PC-3 (cell line): ENCODE measurements around the gene FBXL7. TPM values are rescaled to one million over a fixed set of nuclear protein-coding genes. Genes with fewer than 3 reads are reported as not detected.

Source experiments
- ATAC-seq: fragments of 200-7000 bp; cut with Tn5 transposase; 2 replicates; pipeline ENCODE4 v1.9.1; 2020; ENCODE audit warnings: mild to moderate bottlenecking, moderate library complexity
- BruUV-seq: library from RNA; stranded (reverse); fragments of 400-500 nt; replicated peaks from 2 replicates; lab custom pipeline; 2021; lab: Mats Ljungman, UMichigan
- CTCF ChIA-PET: fragments of 300-600 bp; sonication (Branson Sonifier 250); formaldehyde crosslinking; loops from one replicate; lab custom pipeline; 2022; ENCODE audit warnings: antibody characterized with exemption; lab: Charles Lee
- POLR2A ChIA-PET: fragments of 300-600 bp; sonication (Branson Sonifier 250); formaldehyde crosslinking; loops from one replicate; lab custom pipeline; 2022; ENCODE audit warnings: antibody characterized with exemption; ENCODE audit not compliant: unreplicated experiment; lab: Charles Lee
- DNase-seq: peaks from one replicate; pipeline ENCODE4 v3.0.0-alpha.2; 2015
- H2AFZ ChIP-seq: fragments of 300-600 bp; sonication (generic); 2 replicates; pipeline ENCODE4 v1.6.0; 2016; ENCODE audit warnings: antibody characterized with exemption, low read length
- H3F3A ChIP-seq: fragments of 300-600 bp; sonication (generic); one replicate; pipeline ENCODE4 v1.6.0; 2017; ENCODE audit warnings: antibody characterized with exemption, low read length, control low read depth, mild to moderate bottlenecking; ENCODE audit not compliant: unreplicated experiment
- H3K27ac ChIP-seq: fragments of 300-600 bp; sonication (generic); 2 replicates; pipeline ENCODE4 v1.5.1; 2016; ENCODE audit warnings: mild to moderate bottlenecking, low read length
- H3K27me3 ChIP-seq: fragments of 300-600 bp; sonication (generic); 2 replicates; pipeline ENCODE4 v1.6.1; 2016; ENCODE audit warnings: low read length, mixed read lengths
- H3K36me3 ChIP-seq: fragments of 300-600 bp; sonication (generic); 2 replicates; pipeline ENCODE4 v1.6.1; 2016; ENCODE audit warnings: low read depth, mixed run types, low read length, mixed read lengths
- H3K4me1 ChIP-seq: fragments of 300-600 bp; sonication (generic); 2 replicates; pipeline ENCODE4 v1.5.1; 2016; ENCODE audit warnings: low read length; ENCODE audit not compliant: insufficient read depth
- H3K4me2 ChIP-seq: fragments of 300-600 bp; sonication (generic); 2 replicates; pipeline ENCODE4 v1.6.0; 2016; ENCODE audit warnings: low read length
- H3K4me3 ChIP-seq: fragments of 300-600 bp; sonication (generic); 2 replicates; pipeline ENCODE4 v1.5.1; 2016; ENCODE audit warnings: mild to moderate bottlenecking, low read length, mixed read lengths
- H3K79me2 ChIP-seq: fragments of 300-600 bp; sonication (generic); 2 replicates; pipeline ENCODE4 v1.6.1; 2017; ENCODE audit warnings: low read length, mixed read lengths
- H3K9ac ChIP-seq: fragments of 300-600 bp; sonication (generic); 2 replicates; pipeline ENCODE4 v1.6.0; 2016; ENCODE audit warnings: mild to moderate bottlenecking, low read length
- H3K9me2 ChIP-seq: fragments of 300-600 bp; sonication (generic); replicated peaks from 2 replicates; pipeline ENCODE4 v1.6.1; 2016; ENCODE audit warnings: mixed run types, low read length, mixed read lengths
- H3K9me3 ChIP-seq: fragments of 300-600 bp; sonication (generic); 2 replicates; pipeline ENCODE4 v1.6.1; 2016; ENCODE audit warnings: low read length, mixed read lengths
- H4K20me1 ChIP-seq: fragments of 300-600 bp; sonication (generic); 2 replicates; pipeline ENCODE4 v1.6.1; 2016; ENCODE audit warnings: low read length, mixed read lengths
- EZH2 ChIP-seq: fragments of 300-600 bp; sonication (generic); IDR thresholded peaks from one replicate; pipeline ENCODE4 v1.6.1; 2017; ENCODE audit warnings: antibody characterized with exemption, mild to moderate bottlenecking, low read length; ENCODE audit not compliant: unreplicated experiment
- EZH2phosphoT487 ChIP-seq: fragments of 300-600 bp; sonication (generic); IDR thresholded peaks from 2 replicates; pipeline ENCODE4 v1.6.1; 2018; ENCODE audit warnings: mild to moderate bottlenecking, antibody characterized with exemption, low read length, borderline replicate concordance
- intact Hi-C: fragments of 100-400 bp; cut with micrococcal nuclease; formaldehyde crosslinking; loops from 2 replicates; pipeline ENCODE4 v1.9.0; 2023
- total RNA-seq: library from RNA; depleted of rRNA; stranded (reverse); fragments of >200 nt; gene quantifications from 2 replicates; pipeline ENCODE4 v1.2.3, GENCODE V29; 2014
- TF ChIP-seq, protein P1 (sequence below): fragments of 300-600 bp; sonication (generic); conservative IDR thresholded peaks from 2 replicates; pipeline ENCODE4 v1.5.1; 2017; ENCODE audit warnings: antibody characterized with exemption, low read depth, mild to moderate bottlenecking, low read length

Gene FBXL7
- total RNA-seq, 1 experiment from 2014 or later = 0.18 TPM

DNA sequence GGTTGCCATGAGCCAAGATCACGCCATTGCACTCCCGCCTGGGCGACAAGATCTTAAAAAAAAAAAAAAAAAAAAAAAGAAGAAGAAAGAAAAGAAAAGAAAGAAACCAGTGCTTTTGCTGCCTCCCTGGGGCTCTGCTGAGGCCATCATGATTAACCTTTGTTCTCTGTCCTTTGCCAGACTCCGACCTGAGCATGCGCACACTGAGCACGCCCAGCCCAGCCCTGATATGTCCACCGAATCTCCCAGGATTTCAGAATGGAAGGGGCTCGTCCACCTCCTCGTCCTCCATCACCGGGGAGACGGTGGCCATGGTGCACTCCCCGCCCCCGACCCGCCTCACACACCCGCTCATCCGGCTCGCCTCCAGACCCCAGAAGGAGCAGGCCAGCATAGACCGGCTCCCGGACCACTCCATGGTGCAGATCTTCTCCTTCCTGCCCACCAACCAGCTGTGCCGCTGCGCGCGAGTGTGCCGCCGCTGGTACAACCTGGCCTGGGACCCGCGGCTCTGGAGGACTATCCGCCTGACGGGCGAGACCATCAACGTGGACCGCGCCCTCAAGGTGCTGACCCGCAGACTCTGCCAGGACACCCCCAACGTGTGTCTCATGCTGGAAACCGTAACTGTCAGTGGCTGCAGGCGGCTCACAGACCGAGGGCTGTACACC, 427.9 kb downstream of the FBXL7 start:
- no peaks in the 10 kb centered on the region for H4K20me1 ChIP-seq
- no peak for ATAC-seq
- POLR2A ChIA-PET = no interaction called here

DNA sequence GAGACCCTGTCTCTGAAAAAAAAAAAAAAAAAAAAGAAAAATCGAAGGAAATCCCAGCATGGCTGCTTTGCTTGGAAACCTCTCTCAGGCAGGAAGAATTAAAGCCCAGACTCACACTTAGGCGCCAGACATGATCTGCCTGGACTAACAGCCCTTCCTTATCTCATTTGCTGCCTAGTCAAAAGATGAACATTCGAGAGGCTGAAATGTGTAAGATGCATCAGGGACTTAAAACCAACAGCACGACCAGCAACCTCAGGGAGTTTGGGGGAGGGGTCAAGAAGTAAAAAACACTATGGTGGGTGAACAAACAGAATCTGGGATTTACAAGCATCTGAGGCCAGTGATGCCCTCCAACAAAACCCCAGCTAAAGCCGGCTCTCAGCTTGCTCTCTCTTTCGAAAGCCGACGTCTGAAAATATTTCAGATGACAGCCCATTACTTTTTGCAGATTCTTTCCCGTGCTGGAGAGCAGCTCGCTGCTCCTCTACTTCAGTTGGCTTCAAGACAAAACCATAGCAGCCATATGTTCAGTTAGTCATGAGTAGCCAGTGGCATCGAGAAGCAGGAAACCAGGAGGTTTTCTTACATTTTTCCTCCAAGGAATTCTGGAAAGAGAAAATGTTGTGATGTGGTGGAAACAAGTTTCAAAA, 429.8 kb downstream of the FBXL7 start:
- H3K27me3 ChIP-seq = no peaks in the 10 kb centered on the region
- BruUV-seq = no TSS peak
- TF ChIP-seq, protein P1, sequence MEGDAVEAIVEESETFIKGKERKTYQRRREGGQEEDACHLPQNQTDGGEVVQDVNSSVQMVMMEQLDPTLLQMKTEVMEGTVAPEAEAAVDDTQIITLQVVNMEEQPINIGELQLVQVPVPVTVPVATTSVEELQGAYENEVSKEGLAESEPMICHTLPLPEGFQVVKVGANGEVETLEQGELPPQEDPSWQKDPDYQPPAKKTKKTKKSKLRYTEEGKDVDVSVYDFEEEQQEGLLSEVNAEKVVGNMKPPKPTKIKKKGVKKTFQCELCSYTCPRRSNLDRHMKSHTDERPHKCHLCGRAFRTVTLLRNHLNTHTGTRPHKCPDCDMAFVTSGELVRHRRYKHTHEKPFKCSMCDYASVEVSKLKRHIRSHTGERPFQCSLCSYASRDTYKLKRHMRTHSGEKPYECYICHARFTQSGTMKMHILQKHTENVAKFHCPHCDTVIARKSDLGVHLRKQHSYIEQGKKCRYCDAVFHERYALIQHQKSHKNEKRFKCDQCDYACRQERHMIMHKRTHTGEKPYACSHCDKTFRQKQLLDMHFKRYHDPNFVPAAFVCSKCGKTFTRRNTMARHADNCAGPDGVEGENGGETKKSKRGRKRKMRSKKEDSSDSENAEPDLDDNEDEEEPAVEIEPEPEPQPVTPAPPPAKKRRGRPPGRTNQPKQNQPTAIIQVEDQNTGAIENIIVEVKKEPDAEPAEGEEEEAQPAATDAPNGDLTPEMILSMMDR = no peak
- TF ChIP-seq EZH2phosphoT487 = no peak
- TF ChIP-seq EZH2 = no peak
- no peaks in the 10 kb centered on the region for H4K20me1 ChIP-seq
- no peaks in the 10 kb centered on the region for H3K36me3 ChIP-seq
- no peaks in the 10 kb centered on the region for H3K4me1 ChIP-seq
- no peak overlapping the region for H3K27ac ChIP-seq
- no peak for ATAC-seq
- peaks cover 7% of the 10 kb centered on the region; the same call in 1 of the 2 replicates for H3K9me3 ChIP-seq
- H2AFZ ChIP-seq = no peak overlapping the region
- no peaks in the 10 kb centered on the region for H3K79me2 ChIP-seq
- POLR2A ChIA-PET = no interaction called here
- no peak overlapping the region for H3K4me3 ChIP-seq
- no peak overlapping the region for H3K9ac ChIP-seq
- CTCF ChIA-PET = no interaction called here
- H3K9me2 ChIP-seq = no peaks in the 10 kb centered on the region
- H3F3A ChIP-seq = no peaks in the 10 kb centered on the region
- intact Hi-C loops = no loop called here
- no peak for DNase-seq
- H3K4me2 ChIP-seq = no peak overlapping the region

More for the DNA sequence above, 427.9 kb downstream of the FBXL7 start:
- Histone ChIP-seq H3K27ac (no peak overlapping the region), H3K9ac (no peak overlapping the region), H3K36me3 (no peaks in the 10 kb centered on the region), H3K79me2 (no peaks in the 10 kb centered on the region), H3K9me2 (no peaks in the 10 kb centered on the region), H3K4me2 (no peak overlapping the region), H3K4me3 (no peak overlapping the region), H3K4me1 (no peaks in the 10 kb centered on the region), H3K27me3 (no peaks in the 10 kb centered on the region), H2AFZ (no peak overlapping the region), H3K9me3 (peaks cover 11% of the 10 kb centered on the region), H3F3A (no peaks in the 10 kb centered on the region)
- intact Hi-C loops = no loop called here
- BruUV-seq = no TSS peak
- TF ChIP-seq EZH2phosphoT487 = no peak
- no peak for TF ChIP-seq EZH2
- TF ChIP-seq, protein P1 = no peak
- no peak for DNase-seq
- CTCF ChIA-PET = no interaction called here

DNA sequence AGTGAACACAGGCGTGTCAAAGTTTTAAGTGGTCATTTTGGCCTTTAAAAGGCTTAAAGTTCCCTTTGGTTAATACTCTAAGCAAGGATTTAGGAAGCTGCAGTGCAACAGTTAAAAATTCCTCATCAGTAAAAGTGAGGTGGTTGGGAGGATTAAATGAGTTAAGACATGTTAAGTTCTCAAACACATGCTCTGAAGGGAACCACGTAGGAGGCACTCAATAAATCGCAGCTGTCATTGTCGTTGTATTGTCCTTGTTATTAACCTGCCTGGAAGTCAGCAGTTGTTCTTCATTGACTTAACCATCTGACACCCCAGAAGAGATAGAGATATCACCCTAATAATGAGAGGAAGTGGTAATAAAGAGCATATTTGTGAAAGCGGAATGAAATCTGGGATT, 432.1 kb downstream of the FBXL7 start:
- peaks cover under 1% of the 10 kb centered on the region for H3K9me3 ChIP-seq

More for the DNA sequence above, 432.1 kb downstream of the FBXL7 start:
- no peaks in the 10 kb centered on the region for H3K9me2 ChIP-seq
- H3K27me3 ChIP-seq = no peaks in the 10 kb centered on the region
- no peaks in the 10 kb centered on the region for H3F3A ChIP-seq
- DNase-seq = no peak
- intact Hi-C loops = no loop called here
- TF ChIP-seq EZH2phosphoT487 = no peak
- TF ChIP-seq, protein P1 = no peak
- no peaks in the 10 kb centered on the region for H3K36me3 ChIP-seq
- POLR2A ChIA-PET = no interaction called here
- no peaks in the 10 kb centered on the region for H3K79me2 ChIP-seq
- CTCF ChIA-PET = no interaction called here
- no peak overlapping the region for H3K4me3 ChIP-seq
- no peaks in the 10 kb centered on the region for H3K4me1 ChIP-seq
- H4K20me1 ChIP-seq = no peaks in the 10 kb centered on the region
- no peak overlapping the region for H2AFZ ChIP-seq
- H3K9ac ChIP-seq = no peak overlapping the region
- BruUV-seq = no TSS peak
- no peak overlapping the region for H3K4me2 ChIP-seq
- ATAC-seq = no peak
- H3K27ac ChIP-seq = no peak overlapping the region
